Gastrocnemius medialis (tissue), 4 donors: Measurements from ENCODE around the gene PRKAB1.

ENCODE experiments used
- CTCF ChIP-seq, 5 experiments: fragments of 450-650 bp in 3 of 5; fragments of 200-600 bp in 2 of 5; sonication (generic) in 2 of 5; IDR thresholded peaks in 4 of 5; conservative IDR thresholded peaks in 1 of 5; 1 replicate in 4 of 5; 2 replicates in 1 of 5; pipeline ENCODE4 v1.5.1; 2016 to 2019; ENCODE audit warnings: antibody characterized with exemption in 5 of 5, mild to moderate bottlenecking in 3 of 5, moderate library complexity in 3 of 5
- POLR2A ChIP-seq, 2 donors: fragments of 450-650 bp; IDR thresholded peaks; one replicate each; pipeline ENCODE4 v1.6.1; 2017; ENCODE audit warnings: antibody characterized with exemption in 2 of 2, mild to moderate bottlenecking in 2 of 2, moderate library complexity in 2 of 2

GRCh38 chr12:119659289-119659897, 8.5 kb upstream of the PRKAB1 start:
- TF ChIP-seq CTCF (IDR thresholded peaks at IDR 0.05 in 4 of 5, conservative IDR thresholded peaks at IDR 0.05 in 1 of 5) (peak; percentile 58 to 94 (median 74)), POLR2A (IDR thresholded peaks at IDR 0.05) (no peak)
